ENCODE data around the gene SMG5. TPM values are rescaled to one million over a fixed set of nuclear protein-coding genes. Genes with fewer than 3 reads are reported as not detected.

SMG5 gene
- total RNA-seq, 4 donors from 2014 or later, result 52.3 to 96.1 (median 69.4) TPM

- 87% methylated on average over 3 of the region's 3 CpGs for WGBS
- no peak for TF ChIP-seq EP300 (IDR thresholded peaks at IDR 0.05)
- no peak for TF ChIP-seq CTCF (IDR thresholded peaks at IDR 0.05)
- TF ChIP-seq POLR2A (IDR thresholded peaks at IDR 0.05; ENCODE audit: low read depth), result no peak
- no peak for TF ChIP-seq POLR2AphosphoS5 (IDR thresholded peaks at IDR 0.05)
- H3K4me1 ChIP-seq, result peaks cover 26 to 39% (median 34%) of the 10 kb centered on the region in 4 donors
- DNase-seq (ENCODE audit: extremely low spot score), result no peak
- peaks cover 33 to 49% (median 45%) of the 10 kb centered on the region in 4 donors for H3K36me3 ChIP-seq
- H3K27me3 ChIP-seq, result no peaks in the 10 kb centered on the region
- no peak overlapping the region for H3K4me3 ChIP-seq
- H3K9me3 ChIP-seq, result no peaks in the 10 kb centered on the region
- no peak overlapping the region for H3K27ac ChIP-seq (replicated peaks in 1 of 4)
- intact Hi-C loops (cut with DNase I), result no loop called here
These were observed 2.8 kb downstream of the SMG5 start for GRCh38 chr1:156279837-156280236.

DNA sequence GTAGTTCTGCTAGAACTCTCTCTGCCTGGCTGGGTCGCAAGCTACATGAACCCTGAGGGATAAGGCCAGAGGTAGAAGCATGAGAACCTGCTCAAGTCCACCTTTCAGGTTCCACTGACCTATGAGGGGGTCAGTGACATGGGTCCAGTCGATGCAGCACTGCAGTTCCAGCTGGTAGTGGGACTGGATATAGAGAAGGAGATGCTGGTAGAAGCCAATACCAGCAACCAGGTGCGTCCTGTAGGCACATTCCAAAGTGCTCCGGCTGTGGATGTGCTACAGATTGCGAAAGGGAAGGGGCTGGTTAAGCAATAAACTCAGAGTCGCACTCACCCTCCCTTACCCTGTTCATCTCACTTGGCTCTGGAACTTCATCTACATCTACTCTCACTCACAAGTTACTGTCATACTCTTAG is 5.7 kb downstream of the SMG5 start:
- WGBS, result 76% methylated on average over 6 of the region's 6 CpGs
- Histone ChIP-seq H3K9me3 (no peaks in the 10 kb centered on the region), H3K4me3 (no peak overlapping the region), H3K27me3 (no peaks in the 10 kb centered on the region), H3K27ac (replicated peaks in 1 of 4) (peak overlapping the region in 1 of 4 donors; percentile 45), H3K4me1 (peaks cover 13 to 22% (median 22%) of the 10 kb centered on the region in 4 donors), H3K36me3 (peaks cover 60 to 77% (median 74%) of the 10 kb centered on the region in 4 donors)
- intact Hi-C loops (cut with DNase I), result no loop called here
- TF ChIP-seq POLR2AphosphoS5 (IDR thresholded peaks at IDR 0.05) (no peak), CTCF (IDR thresholded peaks at IDR 0.05) (no peak), EP300 (IDR thresholded peaks at IDR 0.05) (no peak), POLR2A (IDR thresholded peaks at IDR 0.05; ENCODE audit: low read depth) (no peak)
- DNase-seq (ENCODE audit: extremely low spot score), result no peak

DNA sequence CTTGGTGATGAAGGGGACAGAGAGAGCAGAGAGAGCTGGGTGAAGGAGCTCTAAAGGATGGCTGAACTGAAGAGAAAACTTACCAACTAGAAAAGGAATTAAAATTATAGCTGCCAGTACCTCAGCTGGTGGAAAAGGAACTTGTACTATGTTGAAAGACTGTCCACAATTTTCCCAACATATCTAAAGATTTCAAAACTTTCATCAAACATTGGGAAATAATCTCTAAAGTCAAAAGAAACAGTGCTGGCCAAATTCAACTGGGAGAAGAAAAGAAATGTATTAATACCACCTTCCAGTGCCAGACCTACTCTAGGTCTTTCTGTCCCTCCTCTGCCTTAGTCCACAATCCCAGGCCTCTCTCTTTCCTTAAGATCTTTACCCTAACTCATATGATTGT is 6.1 kb downstream of the SMG5 start:
- TF ChIP-seq POLR2A (IDR thresholded peaks at IDR 0.05; ENCODE audit: low read depth) (no peak), POLR2AphosphoS5 (IDR thresholded peaks at IDR 0.05) (no peak), EP300 (IDR thresholded peaks at IDR 0.05) (no peak), CTCF (IDR thresholded peaks at IDR 0.05) (no peak)
- Histone ChIP-seq H3K4me1 (peaks cover 9 to 18% (median 17%) of the 10 kb centered on the region in 4 donors), H3K36me3 (peaks cover 64 to 82% (median 78%) of the 10 kb centered on the region in 4 donors), H3K27ac (replicated peaks in 1 of 4) (peak overlapping the region in 1 of 4 donors; percentile 45), H3K4me3 (no peak overlapping the region), H3K27me3 (no peaks in the 10 kb centered on the region), H3K9me3 (no peaks in the 10 kb centered on the region)
- intact Hi-C loops (cut with DNase I), result no loop called here
- no peak for DNase-seq (ENCODE audit: extremely low spot score)

DNA sequence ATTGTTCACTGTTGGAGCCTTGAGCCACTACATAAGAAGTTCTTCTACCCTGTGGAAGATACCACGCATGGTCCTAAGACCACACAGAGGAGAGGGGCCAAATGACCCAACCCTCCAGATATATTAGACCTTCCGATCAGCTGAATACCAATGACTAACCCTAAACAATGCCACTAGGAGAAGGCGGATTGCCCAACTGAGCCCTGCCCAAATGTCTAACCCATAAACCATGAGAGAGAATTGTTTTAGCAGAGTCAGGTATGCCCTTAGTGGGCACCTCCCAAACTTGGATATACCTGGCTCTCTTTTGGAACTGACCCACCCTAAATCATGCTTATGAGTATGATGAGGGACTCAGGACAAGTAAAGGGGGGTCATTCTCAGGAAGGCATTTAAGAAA is 12.3 kb downstream of the SMG5 start:
- H3K4me3 ChIP-seq, result no peak overlapping the region
- no peaks in the 10 kb centered on the region for H3K27me3 ChIP-seq
- H3K9me3 ChIP-seq, result no peaks in the 10 kb centered on the region
- no peaks in the 10 kb centered on the region for H3K4me1 ChIP-seq
- 88% methylated on average over 3 of the region's 3 CpGs for WGBS
- no peak for DNase-seq (ENCODE audit: extremely low spot score)
- intact Hi-C loops (cut with DNase I), result no loop called here
- TF ChIP-seq POLR2AphosphoS5 (IDR thresholded peaks at IDR 0.05), result no peak
- no peak for TF ChIP-seq EP300 (IDR thresholded peaks at IDR 0.05)
- TF ChIP-seq CTCF (IDR thresholded peaks at IDR 0.05), result no peak
- no peak for TF ChIP-seq POLR2A (IDR thresholded peaks at IDR 0.05; ENCODE audit: low read depth)
- H3K36me3 ChIP-seq, result peaks cover 69 to 100% (median 100%) of the 10 kb centered on the region in 4 donors
- H3K27ac ChIP-seq (replicated peaks in 1 of 4), result no peak overlapping the region

DNA sequence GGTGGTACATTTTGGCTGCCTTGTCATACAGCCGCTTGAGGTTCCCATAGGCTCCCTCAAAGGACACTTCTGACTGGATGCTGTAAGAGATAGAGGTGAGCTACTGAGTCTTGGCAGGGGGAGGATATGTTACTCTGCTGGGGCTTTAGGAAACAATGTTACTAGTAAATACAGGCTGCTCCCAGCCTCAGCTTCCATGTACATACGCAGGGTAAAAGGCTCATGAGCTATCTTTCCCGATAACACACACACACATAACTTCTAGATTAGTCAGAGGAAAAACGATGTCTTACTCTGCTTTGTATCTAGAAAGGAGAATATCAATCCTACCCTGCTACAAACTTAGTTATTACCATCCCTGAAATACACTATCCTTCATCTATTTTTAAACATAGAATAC is 14.3 kb downstream of the SMG5 start:
- intact Hi-C loops (cut with DNase I), result no loop called here
- peaks cover 0 to under 1% (median 0%) of the 10 kb centered on the region in 4 donors for H3K4me1 ChIP-seq

More for the DNA sequence above, 14.3 kb downstream of the SMG5 start:
- Histone ChIP-seq H3K27ac (replicated peaks in 1 of 4) (no peak overlapping the region), H3K36me3 (peaks cover 58 to 100% (median 97%) of the 10 kb centered on the region in 4 donors), H3K9me3 (no peaks in the 10 kb centered on the region), H3K27me3 (no peaks in the 10 kb centered on the region), H3K4me3 (no peak overlapping the region)
- DNase-seq (ENCODE audit: extremely low spot score), result no peak
- TF ChIP-seq POLR2AphosphoS5 (IDR thresholded peaks at IDR 0.05), result no peak
- no peak for TF ChIP-seq CTCF (IDR thresholded peaks at IDR 0.05)
- no peak for TF ChIP-seq EP300 (IDR thresholded peaks at IDR 0.05)
- no peak for TF ChIP-seq POLR2A (IDR thresholded peaks at IDR 0.05; ENCODE audit: low read depth)
- WGBS, result 79% methylated on average over 4 of the region's 4 CpGs

Data from esophagus muscularis mucosa (tissue), 4 donors.